Keratinocyte (primary cell): ENCODE results near the gene HOXB5. TPM values are rescaled to one million over a fixed set of nuclear protein-coding genes. Genes with fewer than 3 reads are reported as not detected.

Experiments
- DNase-seq: peaks from one replicate; pipeline ENCODE4 v3.0.0-alpha.2; 2011; ENCODE audit warnings: low read depth, missing footprints, low spot score
- FAIRE-seq: peaks from 2 replicates; lab custom pipeline; 2011; peaks lifted over from hg19 to GRCh38; lab: Jason Lieb, UNC
- H2AFZ ChIP-seq: 2 replicates; pipeline ENCODE4 v1.6.0; 2012; ENCODE audit warnings: low read length, control low read depth, inconsistent platforms; ENCODE audit not compliant: control insufficient read depth
- H3K27ac ChIP-seq: 2 replicates; pipeline ENCODE4 v1.5.1; 2011; ENCODE audit warnings: low read length; ENCODE audit not compliant: control insufficient read depth, insufficient read depth
- H3K27me3 ChIP-seq: 3 replicates; pipeline ENCODE4 v1.6.0; 2011; ENCODE audit warnings: low read length; ENCODE audit not compliant: control insufficient read depth, insufficient read depth; ENCODE audit errors: extremely low read depth
- H3K36me3 ChIP-seq, 2 experiments: 2 replicates in 1 of 2; 3 replicates in 1 of 2; pipeline ENCODE4 v1.5.1; 2011; ENCODE audit warnings: low read length in 2 of 2, mild to moderate bottlenecking in 1 of 2; ENCODE audit not compliant: control insufficient read depth in 2 of 2, insufficient read depth in 2 of 2; ENCODE audit errors: extremely low read depth in 1 of 2
- H3K4me1 ChIP-seq: 3 replicates; pipeline ENCODE4 v1.5.1; 2011; ENCODE audit warnings: low read length; ENCODE audit not compliant: control insufficient read depth, insufficient read depth; ENCODE audit errors: extremely low read depth
- H3K4me2 ChIP-seq: 3 replicates; pipeline ENCODE4 v1.6.0; 2011; ENCODE audit warnings: low read depth, low read length; ENCODE audit not compliant: control insufficient read depth, insufficient read depth; ENCODE audit errors: extremely low read depth
- H3K4me3 ChIP-seq, 3 experiments: fragments of 200-600 bp in 1 of 3; sonication (generic) in 1 of 3; 2 replicates in 2 of 3; 3 replicates in 1 of 3; pipeline ENCODE4 v1.5.1; 2011 to 2016; ENCODE audit warnings: low read length in 3 of 3, mild to moderate bottlenecking in 3 of 3, control low read depth in 2 of 3, inconsistent platforms in 1 of 3, low read depth in 1 of 3, mixed read lengths in 1 of 3, mixed run types in 1 of 3, moderate library complexity in 1 of 3; ENCODE audit not compliant: control insufficient read depth in 2 of 3, insufficient read depth in 2 of 3; ENCODE audit errors: extremely low read depth in 1 of 3
- H3K79me2 ChIP-seq: 2 replicates; pipeline ENCODE4 v1.6.0; 2012; ENCODE audit warnings: low read length; ENCODE audit not compliant: control insufficient read depth, insufficient read depth
- H3K9ac ChIP-seq: 3 replicates; pipeline ENCODE4 v1.6.0; 2011; ENCODE audit warnings: low read length; ENCODE audit not compliant: control insufficient read depth, insufficient read depth; ENCODE audit errors: extremely low read depth
- H3K9me1 ChIP-seq: 3 replicates; pipeline ENCODE4 v1.6.0; 2011; ENCODE audit warnings: low read length; ENCODE audit not compliant: control insufficient read depth, insufficient read depth; ENCODE audit errors: extremely low read depth
- H3K9me3 ChIP-seq: 2 replicates; pipeline ENCODE4 v1.5.1; 2012; ENCODE audit warnings: low read depth, low read length; ENCODE audit not compliant: control insufficient read depth
- H4K20me1 ChIP-seq: 3 replicates; pipeline ENCODE4 v1.6.0; 2011; ENCODE audit warnings: low read length; ENCODE audit not compliant: control insufficient read depth, insufficient read depth; ENCODE audit errors: extremely low read depth
- CTCF ChIP-seq, 3 experiments: IDR thresholded peaks in 1 of 3; conservative IDR thresholded peaks in 1 of 3; optimal IDR thresholded peaks in 1 of 3; 2 replicates in 2 of 3; 3 replicates in 1 of 3; pipeline versions ENCODE3 to v1.5.1; 2011; ENCODE audit warnings: low read length in 3 of 3, mild to moderate bottlenecking in 3 of 3, moderate library complexity in 2 of 3, control low read depth in 1 of 3, inconsistent platforms in 1 of 3; ENCODE audit not compliant: insufficient read depth in 2 of 3; ENCODE audit errors: extremely low read depth in 1 of 3
- EZH2 ChIP-seq: IDR thresholded peaks from one replicate; pipeline ENCODE4 v1.6.1; 2012; ENCODE audit warnings: inconsistent platforms, mild to moderate bottlenecking, low read length, moderate library complexity
- dilution Hi-C: fragments of 300-500 bp; cut with MboI; formaldehyde crosslinking; loops from one replicate; pipeline ENCODE4 v1.7.0; 2020; ENCODE audit warnings: low sequenced_read_pairs; ENCODE audit not compliant: extremely low pct_ligation_motif_present
- polyA plus RNA-seq, 5 experiments: library from polyadenylated mRNA; depleted of rRNA in 3 of 5; stranded (reverse) in 3 of 5; stranded (forward) in 1 of 5; unstranded in 1 of 5; fragments of >200 nt; gene quantifications; 1 replicate in 1 of 5; 2 replicates in 3 of 5; 3 replicates in 1 of 5; pipeline versions ENCODE4 v1.2.1 to v1.2.3, GENCODE V29; 2011 to 2012; ENCODE audit warnings: missing spikeins in 2 of 5, low read depth in 1 of 5, low replicate concordance in 1 of 5

HOXB5 gene
- polyA plus RNA-seq, 1 donor (not counting 4 experiments of a cell fraction or from before 2014, with no cell fraction given): not detected

- FAIRE-seq: no peak
- TF ChIP-seq CTCF (optimal IDR thresholded peaks at IDR 0.05 in 1 of 3, IDR thresholded peaks at IDR 0.05 in 1 of 3, conservative IDR thresholded peaks at IDR 0.05 in 1 of 3; ENCODE audit: extremely low read depth in 1 of 3, insufficient read depth in 2 of 3, low read length in 3 of 3) (no peak), EZH2 (no peak)
- H3K9ac ChIP-seq: no peak overlapping the region
Measured at GRCh38 chr17:48639136-48639535, 45.6 kb upstream of the HOXB5 start.

GRCh38 chr17:48637323-48638260 lies 44.0 kb upstream of the HOXB5 start:
- DNase-seq (peak; percentile 23), FAIRE-seq (no peak)
- Histone ChIP-seq H3K36me3 (no peaks in the 10 kb centered on the region), H3K9ac (no peak overlapping the region), H3K27me3 (peaks cover 100% of the 10 kb centered on the region), H3K9me3 (no peaks in the 10 kb centered on the region), H3K9me1 (no peaks in the 10 kb centered on the region), H4K20me1 (peaks cover 6% of the 10 kb centered on the region), H3K27ac (no peak overlapping the region), H3K4me3 (no peak overlapping the region), H3K79me2 (no peaks in the 10 kb centered on the region), H2AFZ (no peak overlapping the region), H3K4me2 (peak overlapping the region; percentile 6), H3K4me1 (no peaks in the 10 kb centered on the region)
- TF ChIP-seq EZH2 (peak; percentile 25), CTCF (optimal IDR thresholded peaks at IDR 0.05 in 1 of 3, IDR thresholded peaks at IDR 0.05 in 1 of 3, conservative IDR thresholded peaks at IDR 0.05 in 1 of 3; ENCODE audit: extremely low read depth in 1 of 3, insufficient read depth in 2 of 3, low read length in 3 of 3) (no peak)
- dilution Hi-C loops: no loop called here

More at GRCh38 chr17:48639136-48639535, 45.6 kb upstream of the HOXB5 start:
- Histone ChIP-seq H3K4me3 (no peak overlapping the region), H3K9me3 (no peaks in the 10 kb centered on the region), H4K20me1 (peaks cover 8% of the 10 kb centered on the region), H3K4me2 (no peak overlapping the region), H2AFZ (no peak overlapping the region), H3K79me2 (no peaks in the 10 kb centered on the region), H3K9me1 (no peaks in the 10 kb centered on the region), H3K4me1 (no peaks in the 10 kb centered on the region), H3K27me3 (peaks cover 100% of the 10 kb centered on the region), H3K36me3 (no peaks in the 10 kb centered on the region), H3K27ac (no peak overlapping the region)
- dilution Hi-C loops: no loop called here
- no peak for DNase-seq
